HEK293 (cell line): Measurements from ENCODE around the gene COPG1.

ENCODE experiments used
- CTCF ChIA-PET: fragments of 350-600 bp; formaldehyde crosslinking; extraction: SDS; loops from one replicate; lab custom pipeline; 2021; ENCODE audit warnings: antibody characterized with exemption; lab: Yijun Ruan, JAX
- POLR2A ChIA-PET: fragments of 300-600 bp; formaldehyde crosslinking; extraction: SDS; loops from one replicate; lab custom pipeline; 2020; ENCODE audit warnings: antibody characterized with exemption, inconsistent platforms; lab: Yijun Ruan, JAX
- H3K27ac ChIP-seq: fragments of 200-500 bp; sonication (Bioruptor generic); 2 replicates; pipeline ENCODE4 v1.5.1; 2014; ENCODE audit warnings: low read depth, low read length, control low read depth, inconsistent platforms; ENCODE audit errors: extremely low read depth
- H3K36me3 ChIP-seq, 2 experiments: fragments of 200-500 bp in 1 of 2; sonication (Bioruptor generic) in 1 of 2; 1 replicate in 1 of 2; 2 replicates in 1 of 2; pipeline ENCODE4 v1.5.1; 2014 to 2017; ENCODE audit warnings: inconsistent platforms in 2 of 2, low read length in 2 of 2; ENCODE audit not compliant: control insufficient read depth in 2 of 2, insufficient read depth in 1 of 2
- H3K4me1 ChIP-seq: fragments of 200-500 bp; sonication (Bioruptor generic); 2 replicates; pipeline ENCODE4 v1.5.1; 2014; ENCODE audit warnings: mild to moderate bottlenecking, low read length, inconsistent platforms; ENCODE audit not compliant: control insufficient read depth, insufficient read depth
- H3K4me3 ChIP-seq: 2 replicates; pipeline ENCODE4 v1.5.1; 2011; ENCODE audit warnings: low read depth, mild to moderate bottlenecking, control low read depth, low read length, moderate library complexity
- H3K9me3 ChIP-seq: fragments of 200-500 bp; sonication (Bioruptor generic); 2 replicates; pipeline ENCODE4 v1.5.1; 2014; ENCODE audit warnings: low read depth, low read length, inconsistent platforms; ENCODE audit not compliant: control insufficient read depth, insufficient read depth
- HOXC10 ChIP-seq: sonication (generic); formaldehyde crosslinking; IDR thresholded peaks from 2 replicates; pipeline ENCODE4 v1.8.1; 2023; ENCODE audit warnings: mild to moderate bottlenecking, missing genetic modification reagents
- SALL2 ChIP-seq: fragments of 450-650 bp; formaldehyde crosslinking; IDR thresholded peaks from 2 replicates; pipeline ENCODE4 v1.5.0; 2017; ENCODE audit warnings: missing biosample characterization, mild to moderate bottlenecking, missing genetic modification characterization, borderline replicate concordance
- SP3 ChIP-seq: fragments of 450-650 bp; formaldehyde crosslinking; IDR thresholded peaks from 2 replicates; pipeline ENCODE4 v1.5.1; 2016; ENCODE audit warnings: missing biosample characterization, missing genetic modification characterization
- TCF7L2 ChIP-seq: IDR thresholded peaks from 2 replicates; pipeline ENCODE4 v1.6.1; 2011; ENCODE audit warnings: low read depth, mild to moderate bottlenecking, inconsistent platforms, low read length, moderate library complexity, borderline replicate concordance
- YY2 ChIP-seq: fragments of 450-650 bp; formaldehyde crosslinking; IDR thresholded peaks from 2 replicates; pipeline ENCODE4 v1.5.1; 2016; ENCODE audit warnings: missing biosample characterization, missing genetic modification characterization
- ZBTB1 ChIP-seq: fragments of 450-650 bp; formaldehyde crosslinking; IDR thresholded peaks from 2 replicates; pipeline ENCODE4 v1.5.1; 2016; ENCODE audit warnings: missing biosample characterization, missing genetic modification characterization
- ZBTB8A ChIP-seq: fragments of 450-650 bp; formaldehyde crosslinking; IDR thresholded peaks from 2 replicates; pipeline ENCODE4 v1.5.1; 2016; ENCODE audit warnings: missing biosample characterization, missing genetic modification characterization
- ZNF148 ChIP-seq: fragments of 450-650 bp; formaldehyde crosslinking; IDR thresholded peaks from 2 replicates; pipeline ENCODE4 v1.5.0; 2017; ENCODE audit warnings: missing biosample characterization, missing genetic modification characterization, borderline replicate concordance
- ZNF18 ChIP-seq: fragments of 450-650 bp; formaldehyde crosslinking; IDR thresholded peaks from 2 replicates; pipeline ENCODE4 v1.5.1; 2016; ENCODE audit warnings: missing biosample characterization, missing genetic modification characterization
- ZNF423 ChIP-seq: fragments of 450-650 bp; formaldehyde crosslinking; IDR thresholded peaks from 2 replicates; pipeline ENCODE4 v1.5.1; 2016; ENCODE audit warnings: missing biosample characterization, missing genetic modification characterization
- ZNF449 ChIP-seq: fragments of 450-650 bp; formaldehyde crosslinking; IDR thresholded peaks from 2 replicates; pipeline ENCODE4 v1.5.1; 2017; ENCODE audit warnings: missing biosample characterization, mild to moderate bottlenecking, missing genetic modification characterization, moderate library complexity
- ZNF488 ChIP-seq: fragments of 450-650 bp; formaldehyde crosslinking; IDR thresholded peaks from 2 replicates; pipeline ENCODE4 v1.5.1; 2016; ENCODE audit warnings: missing biosample characterization, missing genetic modification characterization
- ZNF513 ChIP-seq: fragments of 450-650 bp; IDR thresholded peaks from 2 replicates; pipeline ENCODE4 v1.5.1; 2018; ENCODE audit warnings: missing biosample characterization, missing genetic modification characterization
- ZNF549 ChIP-seq: fragments of 450-650 bp; IDR thresholded peaks from 2 replicates; pipeline ENCODE4 v1.5.1; 2018; ENCODE audit warnings: missing biosample characterization, missing genetic modification characterization, mild to moderate bottlenecking, inconsistent platforms, moderate library complexity
- ZNF558 ChIP-seq: fragments of 450-650 bp; formaldehyde crosslinking; IDR thresholded peaks from 2 replicates; pipeline ENCODE4 v1.5.1; 2016; ENCODE audit warnings: missing biosample characterization, missing genetic modification characterization
- ZNF560 ChIP-seq: fragments of 450-650 bp; formaldehyde crosslinking; IDR thresholded peaks from 2 replicates; pipeline ENCODE4 v1.5.1; 2017; ENCODE audit warnings: missing biosample characterization, missing genetic modification characterization, borderline replicate concordance
- ZNF692 ChIP-seq: fragments of 450-650 bp; formaldehyde crosslinking; IDR thresholded peaks from 2 replicates; pipeline ENCODE4 v1.5.1; 2016; ENCODE audit warnings: missing biosample characterization, missing genetic modification characterization
- ZNF701 ChIP-seq: fragments of 450-650 bp; formaldehyde crosslinking; IDR thresholded peaks from 2 replicates; pipeline ENCODE4 v1.5.1; 2016; ENCODE audit warnings: missing biosample characterization, missing genetic modification characterization
- ZNF837 ChIP-seq: fragments of 450-650 bp; formaldehyde crosslinking; IDR thresholded peaks from 2 replicates; pipeline ENCODE4 v1.5.1; 2016; ENCODE audit warnings: missing biosample characterization, missing genetic modification characterization
- ZSCAN23 ChIP-seq: fragments of 450-650 bp; formaldehyde crosslinking; IDR thresholded peaks from 2 replicates; pipeline ENCODE4 v1.5.1; 2016; ENCODE audit warnings: missing biosample characterization, missing genetic modification characterization
- ZSCAN4 ChIP-seq: fragments of 450-650 bp; formaldehyde crosslinking; IDR thresholded peaks from 2 replicates; pipeline ENCODE4 v1.5.1; 2017; ENCODE audit warnings: missing biosample characterization, missing genetic modification characterization

The COPG1 gene

GRCh38 chr3:129254536-129255230 lies 5.3 kb downstream of the COPG1 start:
- TF ChIP-seq TCF7L2, result no peak
- no peak for TF ChIP-seq ZNF558 (tag by site-specific recombination)
- no peak for TF ChIP-seq ZNF423
- TF ChIP-seq ZNF837, result no peak
- TF ChIP-seq SP3 (tag by site-specific recombination), result no peak
- TF ChIP-seq ZNF692, result no peak
- TF ChIP-seq ZSCAN23 (tag by site-specific recombination), result no peak
- TF ChIP-seq ZNF701 (tag by site-specific recombination), result no peak
- TF ChIP-seq ZNF549, result no peak
- TF ChIP-seq YY2 (tag by site-specific recombination), result no peak
- no peak for TF ChIP-seq ZNF488 (tag by site-specific recombination)
- no peak for TF ChIP-seq ZNF513
- no peak for TF ChIP-seq ZNF18 (tag by site-specific recombination)
- no peak overlapping the region for H3K4me3 ChIP-seq
- ChIA-PET POLR2A (interaction anchor here (0.7 kb wide), 1 partner anchor 100 kb away, joined by 4 read pairs; no protein-coding TSS in a partner anchor), CTCF (interaction anchor here (1.3 kb wide), 1 partner anchor 9 kb away, joined by 5 read pairs; no protein-coding TSS in a partner anchor)
- H3K4me1 ChIP-seq, result no peaks in the 10 kb centered on the region
- H3K27ac ChIP-seq, result no peak overlapping the region
- no peaks in the 10 kb centered on the region for H3K9me3 ChIP-seq
- H3K36me3 ChIP-seq, result peaks cover 0 to 80% of the 10 kb centered on the region in 2 experiments

- ChIA-PET CTCF (interaction anchor here (0.9 to 1.0 kb wide), 2 partner anchors 10 to 13 kb away, joined by 3 to 5 read pairs; no protein-coding TSS in a partner anchor), POLR2A (no interaction called here)
- Histone ChIP-seq H3K27ac (no peak overlapping the region), H3K36me3 (peaks cover 0 to 96% of the 10 kb centered on the region in 2 experiments), H3K4me1 (no peaks in the 10 kb centered on the region), H3K4me3 (no peak overlapping the region), H3K9me3 (no peaks in the 10 kb centered on the region)
- no peak for TF ChIP-seq ZSCAN4 (tag by site-specific recombination)
- no peak for TF ChIP-seq ZBTB1
- TF ChIP-seq HOXC10 (CRISPR knock-in tag), result no peak
- TF ChIP-seq ZBTB8A (tag by site-specific recombination), result no peak
- no peak for TF ChIP-seq ZNF560 (tag by site-specific recombination)
- no peak for TF ChIP-seq ZNF449 (tag by site-specific recombination)
- TF ChIP-seq SALL2 (tag by site-specific recombination), result no peak
- TF ChIP-seq ZNF513, result no peak
- TF ChIP-seq ZNF148 (tag by site-specific recombination), result no peak
Measured at GRCh38 chr3:129256270-129256669, 6.9 kb downstream of the COPG1 start.
